K562 (cell line): ENCODE measurements around the gene TSPAN3. TPM values are rescaled to one million over a fixed set of nuclear protein-coding genes. Genes with fewer than 3 reads are reported as not detected.

Experiments
- CBX1 ChIP-seq: sonication (generic); IDR thresholded peaks from 2 replicates; pipeline ENCODE4 v1.6.1; 2016; ENCODE audit warnings: antibody characterized with exemption, low read depth, mild to moderate bottlenecking
- HDAC2 ChIP-seq: fragments of 450-650 bp; IDR thresholded peaks from 2 replicates; pipeline ENCODE4 v1.6.1; 2016; ENCODE audit warnings: mild to moderate bottlenecking
- HDAC8 ChIP-seq: fragments of 450-650 bp; IDR thresholded peaks from 2 replicates; pipeline ENCODE4 v1.6.1; 2016; ENCODE audit warnings: mild to moderate bottlenecking, missing genetic modification characterization, moderate library complexity, missing compliant biosample characterization
- HMGXB4 ChIP-seq: sonication (generic); formaldehyde crosslinking; IDR thresholded peaks from 2 replicates; pipeline ENCODE4 v1.8.1; 2023; ENCODE audit warnings: mild to moderate bottlenecking, missing genetic modification reagents
- LEF1 ChIP-seq: fragments of 450-650 bp; IDR thresholded peaks from 2 replicates; pipeline ENCODE4 v1.6.1; 2016; ENCODE audit warnings: mild to moderate bottlenecking
- MAZ ChIP-seq, 2 experiments: fragments of 450-650 bp in 1 of 2; sonication (generic) in 1 of 2; formaldehyde crosslinking; IDR thresholded peaks in 1 of 2; conservative IDR thresholded peaks in 1 of 2; 2 replicates each; pipeline versions ENCODE4 v1.4.0 to v1.5.0; 2020; ENCODE audit warnings: mild to moderate bottlenecking in 1 of 2, missing genetic modification reagents in 1 of 2
- POLR2A ChIP-seq: fragments of 450-650 bp; conservative IDR thresholded peaks from 2 replicates; pipeline ENCODE4 v1.6.1; 2016
- PURB ChIP-seq: sonication (generic); formaldehyde crosslinking; IDR thresholded peaks from 2 replicates; pipeline ENCODE4 v1.9.0; 2021; ENCODE audit warnings: low read depth, mild to moderate bottlenecking, missing genetic modification reagents
- RB1 ChIP-seq: fragments of 450-650 bp; IDR thresholded peaks from 2 replicates; pipeline ENCODE4 v1.6.1; 2017; ENCODE audit warnings: low read depth, mild to moderate bottlenecking
- RCOR1 ChIP-seq, 2 experiments: IDR thresholded peaks; 2 replicates each; pipeline ENCODE4 v1.6.1; 2012; ENCODE audit warnings: low read depth in 2 of 2, low read length in 2 of 2, borderline replicate concordance in 1 of 2, improper control_type of control experiment in 1 of 2
- SETDB1 ChIP-seq: IDR thresholded peaks from one replicate; pipeline ENCODE4 v1.6.1; 2012; ENCODE audit warnings: low read length, control low read depth, inconsistent platforms
- SMARCA5 ChIP-seq: fragments of 450-650 bp; IDR thresholded peaks from 2 replicates; pipeline ENCODE4 v1.6.1; 2016
- XRCC5 ChIP-seq: fragments of 200-400 bp; formaldehyde crosslinking; IDR thresholded peaks from 2 replicates; pipeline ENCODE4 v1.6.1; 2017; ENCODE audit warnings: low read depth, mild to moderate bottlenecking, low read length
- YBX1 ChIP-seq: fragments of 450-650 bp; IDR thresholded peaks from 2 replicates; pipeline ENCODE4 v1.7.1; 2016; ENCODE audit warnings: mild to moderate bottlenecking
- ZBTB26 ChIP-seq: fragments of 450-650 bp; formaldehyde crosslinking; IDR thresholded peaks from 2 replicates; pipeline ENCODE4 v1.4.0; 2022; ENCODE audit warnings: missing genetic modification characterization
- ZNF407 ChIP-seq: fragments of 450-650 bp; IDR thresholded peaks from 2 replicates; pipeline ENCODE4 v1.6.1; 2016; ENCODE audit warnings: low read depth
- polyA plus RNA-seq, 8 experiments: library from polyadenylated mRNA; depleted of rRNA in 4 of 8; stranded (reverse) in 5 of 8; unstranded in 3 of 8; fragments of >200 nt; fragmentation: Nextera tagmentation in 2 of 8; fragmentation: Illumina TruSeq in 1 of 8; extraction: Ambion mirVana in 2 of 8; extraction: Trizol in 1 of 8; gene quantifications; 2 replicates each; pipeline versions ENCODE4 v1.2.1 to v1.2.3, GENCODE V29; 2011 to 2014; ENCODE audit warnings: inconsistent platforms in 1 of 8, missing spikeins in 1 of 8
- total RNA-seq, 7 experiments: library from RNA; depleted of rRNA in 6 of 7; stranded (reverse); fragments of >200 nt in 6 of 7; fragmentation: Illumina TruSeq in 2 of 7; extraction: Trizol in 2 of 7; gene quantifications; 2 replicates each; pipeline versions ENCODE4 v1.2.1 to v1.2.3, GENCODE V29; 2011 to 2021; ENCODE audit warnings: low replicate concordance in 1 of 7

The TSPAN3 gene
- total and polyA plus RNA-seq, 9 of the 15 experiments (the other 6 are each of a cell fraction or from before 2014, with no cell fraction given) = 14.3 to 144 (median 71.1) TPM

- TF ChIP-seq ZNF407 (no peak), LEF1 (no peak), HDAC2 (no peak), ZBTB26 (no peak), POLR2A (no peak), XRCC5 (0 out of 2 replicates have a peak, but pooled peaks have one; percentile 45), MAZ (CRISPR knock-in tag; conservative IDR thresholded peaks at IDR 0.05 in 1 of 2, IDR thresholded peaks at IDR 0.05 in 1 of 2) (peak in 1 of 2 experiments; percentile 50; a peak in 1 of 4 replicates), SMARCA5 (no peak), CBX1 (no peak), HDAC8 (tag) (no peak), RCOR1 (IDR thresholded peaks at IDR 0.05; ENCODE audit: borderline replicate concordance in 1 of 2, low read depth in 2 of 2, low read length in 2 of 2) (no peak), PURB (CRISPR knock-in tag) (no peak), HMGXB4 (no peak), YBX1 (no peak), SETDB1 (no peak), RB1 (peak; percentile 37; the same call in 1 of the 2 replicates)
These were observed 46.4 kb downstream of the TSPAN3 start (continued) for GRCh38 chr15:77024273-77025082.
